ENCODE results near the gene GGA3. TPM values are rescaled to one million over a fixed set of nuclear protein-coding genes. Genes with fewer than 3 reads are reported as not detected.
A peak's percentile ranks its signal among the peaks of the same experiment; 100 is the strongest.
"Not testable (repeated sequence)": the region's sequence is repeated elsewhere in the genome, so short reads cannot be mapped to it uniquely, and the experiment has no call there.

GGA3 gene
- total and polyA plus RNA-seq, 4 donors: 12.1 to 57.5 (median 36.6) TPM

DNA sequence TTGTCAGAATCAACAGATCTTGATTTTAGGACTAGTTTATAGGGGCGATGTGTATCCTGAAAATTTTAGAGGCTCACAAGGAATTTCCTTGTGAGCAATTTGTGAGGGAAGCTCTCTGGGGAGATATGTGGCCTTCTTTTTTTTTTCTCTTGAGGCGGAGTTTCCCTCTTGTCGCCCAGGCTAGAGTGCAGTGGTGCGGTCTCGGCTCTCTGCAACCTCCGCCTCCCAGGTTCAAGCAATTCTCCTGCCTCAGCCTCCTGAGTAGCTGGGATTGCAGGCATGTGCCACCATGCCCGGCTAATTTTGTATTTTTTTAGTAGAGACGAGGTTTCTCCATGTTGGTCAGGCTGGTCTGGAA is 54.4 kb downstream of the GGA3 start:
- H3K27ac ChIP-seq (ENCODE audit: low read depth, low read length); H3K27me3 ChIP-seq (ENCODE audit: control insufficient read depth, insufficient read depth, low read length); DNase-seq (ENCODE audit: low read depth in 4 of 6, low spot score in 6 of 6); H3K4me3 ChIP-seq (ENCODE audit: low read depth, low read length); H3K9me3 ChIP-seq (ENCODE audit: control insufficient read depth, insufficient read depth, low read length): not testable (repeated sequence)
- H3K36me3 ChIP-seq (ENCODE audit: control insufficient read depth, insufficient read depth, low read length): peaks cover 22% of the 10 kb centered on the region
- 91% methylated on average over 3 of the region's 8 CpGs for WGBS (ENCODE audit: insufficient coverage)
- peaks cover 15% of the 10 kb centered on the region for H3K4me1 ChIP-seq (ENCODE audit: control insufficient read depth, insufficient read depth, low read length)

DNA sequence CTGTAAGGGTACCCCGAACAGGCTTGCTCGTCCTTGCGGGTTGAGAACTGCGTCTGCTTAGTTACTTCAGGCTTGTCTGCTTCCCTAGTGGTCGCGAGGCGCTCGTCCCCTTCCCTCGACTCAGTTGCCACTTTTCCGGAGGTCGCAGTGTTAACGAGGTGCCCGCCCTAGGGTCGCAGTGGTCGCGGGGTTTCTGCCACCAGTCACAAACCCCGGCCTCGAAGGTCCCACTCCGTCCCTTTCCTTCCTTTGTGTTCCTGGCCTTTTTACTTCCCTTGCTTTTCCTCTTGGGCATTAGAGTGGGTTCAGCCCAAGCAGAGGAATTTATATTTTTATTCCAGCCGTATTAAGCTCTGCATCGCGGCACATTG is 55.6 kb downstream of the GGA3 start:
- WGBS (ENCODE audit: insufficient coverage): 0% methylated on average over 21 of the region's 22 CpGs
- peaks cover 15% of the 10 kb centered on the region for H3K4me1 ChIP-seq (ENCODE audit: control insufficient read depth, insufficient read depth, low read length)
- H3K36me3 ChIP-seq (ENCODE audit: control insufficient read depth, insufficient read depth, low read length): peaks cover 10% of the 10 kb centered on the region
- no peaks in the 10 kb centered on the region for H3K9me3 ChIP-seq (ENCODE audit: control insufficient read depth, insufficient read depth, low read length)
- no peaks in the 10 kb centered on the region for H3K27me3 ChIP-seq (ENCODE audit: control insufficient read depth, insufficient read depth, low read length)
- peak overlapping the region; percentile 83 for H3K4me3 ChIP-seq (ENCODE audit: low read depth, low read length)
- H3K27ac ChIP-seq (ENCODE audit: low read depth, low read length): peak overlapping the region; percentile 99
- no peak for DNase-seq (ENCODE audit: low read depth in 4 of 6, low spot score in 6 of 6)

DNA sequence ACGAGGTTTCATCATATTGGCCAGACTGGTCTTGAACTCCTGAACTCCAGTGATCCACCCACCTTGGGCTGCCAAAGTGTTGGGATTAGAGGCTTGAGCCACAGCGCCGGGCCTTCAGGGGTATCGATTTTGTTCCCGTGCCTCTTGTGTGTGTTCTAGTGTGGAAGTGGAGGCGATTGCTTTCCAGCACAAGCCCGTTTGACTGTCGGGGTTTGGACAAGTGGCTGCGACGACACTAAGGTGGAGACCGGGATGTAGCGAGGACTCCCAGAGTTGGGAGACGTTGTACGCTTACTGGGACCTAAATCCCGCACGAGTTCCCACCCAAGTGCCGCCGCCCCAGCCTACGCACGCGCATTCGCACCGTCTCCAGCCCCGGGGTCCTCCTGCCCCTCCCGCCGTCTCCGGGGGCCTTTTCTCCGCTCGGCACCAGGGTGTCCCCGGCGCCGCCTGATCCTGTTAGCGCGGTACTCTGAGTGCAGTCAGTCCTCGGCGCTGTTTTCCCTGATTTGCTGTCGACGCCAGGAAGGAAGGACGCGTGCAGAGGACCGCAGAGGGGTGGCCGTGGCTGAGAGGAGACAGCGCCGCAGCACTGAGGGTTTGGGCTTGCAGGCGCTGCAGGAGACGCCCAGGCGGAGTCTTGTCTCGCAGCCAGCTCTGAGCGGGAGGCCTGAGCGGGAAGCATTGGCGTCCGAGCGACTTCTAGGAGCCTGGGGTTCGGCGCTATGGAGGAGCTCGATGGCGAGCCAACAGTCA is 56.2 kb downstream of the GGA3 start, which contains the start of gene NUP85:
Gene NUP85, plus strand, starts transcription at position 643 of the 756 bp plus-strand sequence. Its CDS starts 83 bp downstream, at position 726.
- DNase-seq (ENCODE audit: low read depth in 4 of 6, low spot score in 6 of 6): peak; percentile 85 to 98 (median 88)
- Histone ChIP-seq H3K27me3 (ENCODE audit: control insufficient read depth, insufficient read depth, low read length) (no peaks in the 10 kb centered on the region), H3K4me3 (ENCODE audit: low read depth, low read length) (peak within 1 kb of the TSS; percentile 83), H3K36me3 (ENCODE audit: control insufficient read depth, insufficient read depth, low read length) (peaks cover 6% of the 10 kb centered on the region), H3K27ac (ENCODE audit: low read depth, low read length) (peak within 1 kb of the TSS; percentile 99), H3K9me3 (ENCODE audit: control insufficient read depth, insufficient read depth, low read length) (no peaks in the 10 kb centered on the region), H3K4me1 (ENCODE audit: control insufficient read depth, insufficient read depth, low read length) (peaks cover 15% of the 10 kb centered on the region)
- under 1% methylated on average over 57 of the region's 57 CpGs for WGBS (ENCODE audit: insufficient coverage)

DNA sequence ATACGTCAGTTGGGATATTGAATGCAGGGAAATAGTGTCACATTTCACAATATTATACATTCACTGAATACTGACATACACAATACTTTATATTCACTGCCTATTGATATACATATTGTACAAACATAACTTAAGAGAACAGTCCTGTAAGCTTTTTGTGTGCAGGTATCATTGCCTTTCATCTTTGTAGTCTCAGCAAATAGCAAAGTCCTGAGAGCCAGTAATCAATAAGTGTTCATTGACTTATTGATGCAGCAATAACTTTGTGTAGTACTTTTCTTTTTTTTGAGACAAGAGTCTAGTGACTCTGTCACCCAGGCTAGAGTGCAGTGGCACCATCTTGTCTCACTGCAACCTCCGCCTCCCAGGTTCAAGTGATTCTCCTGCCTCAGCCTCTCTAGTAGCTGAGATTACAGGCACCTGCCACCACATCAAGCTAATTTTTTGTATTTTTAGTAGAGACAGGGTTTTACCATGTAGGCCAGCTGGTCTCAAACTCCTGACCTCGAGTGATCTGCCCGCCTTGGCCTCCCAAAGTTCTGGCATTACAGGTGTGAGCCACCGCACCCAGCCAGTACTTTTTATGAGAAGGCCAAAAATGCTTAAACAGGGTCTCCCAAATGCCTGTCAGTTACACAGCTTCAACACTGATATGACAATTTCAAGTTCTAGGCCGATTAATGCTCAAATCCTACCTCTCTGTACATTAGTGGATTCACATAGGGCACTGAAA is 61.4 kb downstream of the GGA3 start:
- Histone ChIP-seq H3K27me3 (ENCODE audit: control insufficient read depth, insufficient read depth, low read length) (no peaks in the 10 kb centered on the region), H3K9me3 (ENCODE audit: control insufficient read depth, insufficient read depth, low read length) (no peaks in the 10 kb centered on the region), H3K36me3 (ENCODE audit: control insufficient read depth, insufficient read depth, low read length) (no peaks in the 10 kb centered on the region), H3K4me3 (ENCODE audit: low read depth, low read length) (no peak overlapping the region), H3K4me1 (ENCODE audit: control insufficient read depth, insufficient read depth, low read length) (peaks cover 8% of the 10 kb centered on the region), H3K27ac (ENCODE audit: low read depth, low read length) (no peak overlapping the region)
- WGBS (ENCODE audit: insufficient coverage): 96% methylated on average over 3 of the region's 6 CpGs
- no peak for DNase-seq (ENCODE audit: low read depth in 4 of 6, low spot score in 6 of 6)

DNA sequence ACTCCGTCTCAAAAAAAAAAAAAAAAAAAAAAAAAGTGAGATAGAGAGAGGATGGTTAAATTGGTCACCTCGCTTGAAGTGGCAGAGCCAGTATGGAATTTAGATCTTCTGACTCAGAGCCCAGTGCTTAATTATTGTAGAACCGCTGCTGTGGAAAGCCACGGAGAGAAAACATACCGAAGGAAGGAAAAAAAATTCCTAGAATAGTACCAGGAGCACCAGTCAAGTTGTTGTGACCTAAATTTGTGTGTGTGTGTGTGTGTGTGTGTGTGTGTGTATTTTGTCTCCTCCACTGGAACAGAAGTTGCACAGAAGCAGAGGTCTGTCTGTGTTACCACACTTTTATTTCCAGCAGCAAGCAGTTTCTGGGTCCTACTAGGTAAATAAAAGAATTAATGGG is 66.5 kb downstream of the GGA3 start:
- no CpG with 5 or more reads among the region's 5 CpGs for WGBS (ENCODE audit: insufficient coverage)
- Histone ChIP-seq H3K27ac (ENCODE audit: low read depth, low read length) (no peak overlapping the region), H3K27me3 (ENCODE audit: control insufficient read depth, insufficient read depth, low read length) (no peaks in the 10 kb centered on the region), H3K4me3 (ENCODE audit: low read depth, low read length) (no peak overlapping the region), H3K36me3 (ENCODE audit: control insufficient read depth, insufficient read depth, low read length) (no peaks in the 10 kb centered on the region), H3K4me1 (ENCODE audit: control insufficient read depth, insufficient read depth, low read length) (no peaks in the 10 kb centered on the region), H3K9me3 (ENCODE audit: control insufficient read depth, insufficient read depth, low read length) (no peaks in the 10 kb centered on the region)
- no peak for DNase-seq (ENCODE audit: low read depth in 4 of 6, low spot score in 6 of 6)

DNA sequence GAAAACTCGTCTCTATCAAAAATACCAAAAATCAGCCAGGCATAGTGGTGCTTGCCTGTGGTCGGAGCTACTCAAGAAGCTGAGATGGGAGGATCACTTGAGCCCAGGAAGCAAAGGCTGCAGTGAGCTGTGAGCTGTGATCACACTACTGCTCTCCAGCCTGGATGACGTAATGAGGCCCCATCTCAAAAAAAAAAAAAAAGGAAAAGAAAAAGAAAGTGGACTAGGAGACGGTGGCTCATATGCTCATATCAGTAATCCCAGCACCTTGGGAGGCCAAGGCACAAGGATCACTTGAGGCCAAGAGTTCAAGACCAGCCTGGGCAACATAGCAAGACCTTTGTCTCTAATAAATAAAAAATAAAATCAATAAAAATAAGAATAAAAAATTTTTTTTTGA is 69.8 kb downstream of the GGA3 start:
- H3K27ac ChIP-seq (ENCODE audit: low read depth, low read length): no peak overlapping the region
- no peaks in the 10 kb centered on the region for H3K27me3 ChIP-seq (ENCODE audit: control insufficient read depth, insufficient read depth, low read length)
- H3K36me3 ChIP-seq (ENCODE audit: control insufficient read depth, insufficient read depth, low read length): no peaks in the 10 kb centered on the region
- H3K4me1 ChIP-seq (ENCODE audit: control insufficient read depth, insufficient read depth, low read length): no peaks in the 10 kb centered on the region
- no peaks in the 10 kb centered on the region for H3K9me3 ChIP-seq (ENCODE audit: control insufficient read depth, insufficient read depth, low read length)
- H3K4me3 ChIP-seq (ENCODE audit: low read depth, low read length): no peak overlapping the region
- WGBS (ENCODE audit: insufficient coverage): no CpG with 5 or more reads among the region's 4 CpGs
- DNase-seq (ENCODE audit: low read depth in 4 of 6, low spot score in 6 of 6): no peak

DNA sequence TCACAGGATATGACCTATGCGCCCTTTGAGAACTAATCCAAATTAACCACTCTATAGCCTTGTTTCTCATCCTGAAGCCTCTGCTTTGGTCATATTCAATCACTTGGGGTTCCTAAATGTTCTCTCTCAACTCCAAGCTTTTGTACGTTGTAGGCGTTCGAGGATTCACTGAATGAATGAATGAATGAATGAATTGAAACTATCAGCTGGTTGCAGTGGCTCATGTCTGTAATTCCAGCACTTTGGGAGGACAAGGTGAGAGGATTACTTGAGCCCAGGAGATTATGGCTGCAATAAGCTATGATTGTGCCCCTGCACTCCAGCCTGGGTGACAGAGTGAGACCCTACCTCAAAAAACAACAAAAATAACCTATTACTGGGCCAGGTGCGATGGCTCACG is 72.8 kb downstream of the GGA3 start:
- H3K9me3 ChIP-seq (ENCODE audit: control insufficient read depth, insufficient read depth, low read length): no peaks in the 10 kb centered on the region
- no peaks in the 10 kb centered on the region for H3K36me3 ChIP-seq (ENCODE audit: control insufficient read depth, insufficient read depth, low read length)
- peaks cover under 1% of the 10 kb centered on the region for H3K4me1 ChIP-seq (ENCODE audit: control insufficient read depth, insufficient read depth, low read length)
- DNase-seq (ENCODE audit: low read depth in 4 of 6, low spot score in 6 of 6): no peak
- no peaks in the 10 kb centered on the region for H3K27me3 ChIP-seq (ENCODE audit: control insufficient read depth, insufficient read depth, low read length)
- WGBS (ENCODE audit: insufficient coverage): 96% methylated on average over 3 of the region's 6 CpGs
- H3K27ac ChIP-seq (ENCODE audit: low read depth, low read length): no peak overlapping the region
- no peak overlapping the region for H3K4me3 ChIP-seq (ENCODE audit: low read depth, low read length)

Other genes with a start within 250 kb of the GGA3 start
- 10 to 100 TPM; 13.0 to 35.5 TPM for gene MRPL58, start 248.9 kb downstream of the GGA3 start, total RNA-seq
- gene MRPL58, start 248.9 kb downstream of the GGA3 start, polyA plus RNA-seq (ENCODE audit: insufficient read length in 2 of 2): 10 to 100 TPM; 24.5 to 27.0 TPM
- 100 to 1,000 TPM; 145 to 326 TPM for gene ATP5PD, start 214.6 kb downstream of the GGA3 start, total RNA-seq
- 100 to 1,000 TPM; 303 to 304 TPM for gene ATP5PD, start 214.6 kb downstream of the GGA3 start, polyA plus RNA-seq (ENCODE audit: insufficient read length in 2 of 2)
- gene KCTD2, start 214.4 kb downstream of the GGA3 start, total RNA-seq: 10 to 100 TPM; 31.9 to 45.6 TPM
- 10 to 100 TPM; 66.8 to 72.3 TPM for gene KCTD2, start 214.4 kb downstream of the GGA3 start, polyA plus RNA-seq (ENCODE audit: insufficient read length in 2 of 2)
- gene SLC16A5, start 173.7 kb downstream of the GGA3 start, total RNA-seq: 1 to 10 TPM; 2.4 to 8.7 TPM
- gene SLC16A5, start 173.7 kb downstream of the GGA3 start, polyA plus RNA-seq (ENCODE audit: insufficient read length in 2 of 2): 1 to 10 TPM; 3.4 to 7.9 TPM
- 1 to 10 TPM; 2.5 to 5.5 TPM for gene ARMC7, start 151.6 kb downstream of the GGA3 start, total RNA-seq
- gene ARMC7, start 151.6 kb downstream of the GGA3 start, polyA plus RNA-seq (ENCODE audit: insufficient read length in 2 of 2): 10 to 100 TPM; 12.5 to 14.2 TPM
- gene NT5C, start 129.9 kb downstream of the GGA3 start, total RNA-seq: 10 to 100 TPM; 27.2 to 61.0 TPM
- 10 to 100 TPM; 52.4 to 59.4 TPM for gene NT5C, start 129.9 kb downstream of the GGA3 start, polyA plus RNA-seq (ENCODE audit: insufficient read length in 2 of 2)
- gene JPT1, start 107.1 kb downstream of the GGA3 start, total RNA-seq: 100 to 1,000 TPM in 1 of 2 donors, 10 to 100 TPM in 1; 79.8 to 116 TPM
- gene JPT1, start 107.1 kb downstream of the GGA3 start, polyA plus RNA-seq (ENCODE audit: insufficient read length in 2 of 2): 100 to 1,000 TPM; 319 to 353 TPM
- gene SUMO2, start 78.6 kb downstream of the GGA3 start, total RNA-seq: 100 to 1,000 TPM; 133 to 360 TPM
- gene SUMO2, start 78.6 kb downstream of the GGA3 start, polyA plus RNA-seq (ENCODE audit: insufficient read length in 2 of 2): 100 to 1,000 TPM; 557 to 562 TPM
- 10 to 100 TPM; 29.8 to 40.3 TPM for gene NUP85, start 55.9 kb downstream of the GGA3 start, total RNA-seq
- gene NUP85, start 55.9 kb downstream of the GGA3 start, polyA plus RNA-seq (ENCODE audit: insufficient read length in 2 of 2): 10 to 100 TPM; 44.9 to 63.0 TPM
- 10 to 100 TPM; 47.9 to 71.2 TPM for gene MRPS7, start 273 bp upstream of the GGA3 start, total RNA-seq
- 10 to 100 TPM; 70.3 to 73.5 TPM for gene MRPS7, start 273 bp upstream of the GGA3 start, polyA plus RNA-seq (ENCODE audit: insufficient read length in 2 of 2)
- 10 to 100 TPM; 11.0 to 21.8 TPM for gene MIF4GD, start 9.6 kb upstream of the GGA3 start, total RNA-seq
- gene MIF4GD, start 9.6 kb upstream of the GGA3 start, polyA plus RNA-seq (ENCODE audit: insufficient read length in 2 of 2): 10 to 100 TPM; 30.2 to 31.1 TPM
- gene SLC25A19, start 27.8 kb upstream of the GGA3 start, total RNA-seq: 1 to 10 TPM; 6.7 to 9.3 TPM
- 10 to 100 TPM in 1 of 2 donors, 1 to 10 TPM in 1; 9.0 to 11.7 TPM for gene SLC25A19, start 27.8 kb upstream of the GGA3 start, polyA plus RNA-seq (ENCODE audit: insufficient read length in 2 of 2)
- 10 to 100 TPM; 86.6 to 91.8 TPM for gene GRB2, start 144.1 kb upstream of the GGA3 start, total RNA-seq
- gene GRB2, start 144.1 kb upstream of the GGA3 start, polyA plus RNA-seq (ENCODE audit: insufficient read length in 2 of 2): 100 to 1,000 TPM; 167 to 205 TPM
- 10 to 100 TPM; 23.2 to 56.8 TPM for gene TMEM94, start 195.0 kb upstream of the GGA3 start, total RNA-seq
- 100 to 1,000 TPM; 108 to 120 TPM for gene TMEM94, start 195.0 kb upstream of the GGA3 start, polyA plus RNA-seq (ENCODE audit: insufficient read length in 2 of 2)